Middle frontal gyrus (tissue), 1 donor: Measurements from ENCODE around the gene OR1I1.

Experiments used
- DNase-seq: peaks from one replicate; pipeline ENCODE4 v3.0.0-alpha.2; 2015; ENCODE audit warnings: low spot score; ENCODE audit errors: extremely low spot score

OR1I1 gene

GRCh38 chr19:15116856-15117255 lies 34.8 kb downstream of the OR1I1 start:
- DNase-seq, result no peak

GRCh38 chr19:15118248-15118647 lies 36.2 kb downstream of the OR1I1 start:
- no peak for DNase-seq

GRCh38 chr19:15118789-15119494 lies 36.9 kb downstream of the OR1I1 start:
- no peak for DNase-seq

- no peak for DNase-seq
Measured at GRCh38 chr19:15120135-15121026, 38.4 kb downstream of the OR1I1 start.

GRCh38 chr19:15122331-15123030 lies 40.5 kb downstream of the OR1I1 start:
- no peak for DNase-seq

GRCh38 chr19:15123031-15123890 lies 41.2 kb downstream of the OR1I1 start:
- no peak for DNase-seq

- peak; percentile 7 for DNase-seq
Measured at GRCh38 chr19:15123900-15124299, 41.9 kb downstream of the OR1I1 start.

- DNase-seq, result no peak
Measured at GRCh38 chr19:15124572-15125231, 42.7 kb downstream of the OR1I1 start.

GRCh38 chr19:15125232-15126067 lies 43.4 kb downstream of the OR1I1 start:
- peak; percentile 93 for DNase-seq

GRCh38 chr19:15126131-15126910 lies 44.3 kb downstream of the OR1I1 start:
- DNase-seq, result no peak

GRCh38 chr19:15128162-15128770 lies 46.3 kb downstream of the OR1I1 start:
- DNase-seq, result no peak

- no peak for DNase-seq
Measured at GRCh38 chr19:15129856-15130585, 48.0 kb downstream of the OR1I1 start.

- DNase-seq, result no peak
Measured at GRCh38 chr19:15136234-15136954, 54.4 kb downstream of the OR1I1 start.

- no peak for DNase-seq
Measured at GRCh38 chr19:15137777-15138176, 55.8 kb downstream of the OR1I1 start.

- DNase-seq, result no peak
Measured at GRCh38 chr19:15138427-15138826, 56.4 kb downstream of the OR1I1 start.

GRCh38 chr19:15141143-15141542 lies 59.1 kb downstream of the OR1I1 start:
- no peak for DNase-seq

- no peak for DNase-seq
Measured at GRCh38 chr19:15142313-15142712, 60.3 kb downstream of the OR1I1 start.
